Measurements from ENCODE around the gene PARP1. TPM values are rescaled to one million over a fixed set of nuclear protein-coding genes. Genes with fewer than 3 reads are reported as not detected.
"Not testable (repeated sequence)": the region's sequence is repeated elsewhere in the genome, so short reads cannot be mapped to it uniquely, and the experiment has no call there.

PARP1 gene
- polyA plus RNA-seq, 1 experiment, result 111 TPM

GRCh38 chr1:226438007-226438406, 30.1 kb upstream of the PARP1 start:
- no peak overlapping the region for H3K27ac ChIP-seq (ENCODE audit: low read depth, low read length)
- no peak for DNase-seq (ENCODE audit: low read depth, low spot score)
- H3K9me3 ChIP-seq (ENCODE audit: control insufficient read depth, insufficient read depth, low read length), result no peaks in the 10 kb centered on the region
- CTCF ChIA-PET, result no interaction called here
- POLR2A ChIA-PET, result no interaction called here
- H3K4me3 ChIP-seq (ENCODE audit: low read depth, low read length), result no peak overlapping the region
- peaks cover 4% of the 10 kb centered on the region for H3K27me3 ChIP-seq (ENCODE audit: control insufficient read depth, insufficient read depth, low read length)
- TF ChIP-seq CTCF (IDR thresholded peaks at IDR 0.05; ENCODE audit: low read depth, low read length), result no peak

DNA sequence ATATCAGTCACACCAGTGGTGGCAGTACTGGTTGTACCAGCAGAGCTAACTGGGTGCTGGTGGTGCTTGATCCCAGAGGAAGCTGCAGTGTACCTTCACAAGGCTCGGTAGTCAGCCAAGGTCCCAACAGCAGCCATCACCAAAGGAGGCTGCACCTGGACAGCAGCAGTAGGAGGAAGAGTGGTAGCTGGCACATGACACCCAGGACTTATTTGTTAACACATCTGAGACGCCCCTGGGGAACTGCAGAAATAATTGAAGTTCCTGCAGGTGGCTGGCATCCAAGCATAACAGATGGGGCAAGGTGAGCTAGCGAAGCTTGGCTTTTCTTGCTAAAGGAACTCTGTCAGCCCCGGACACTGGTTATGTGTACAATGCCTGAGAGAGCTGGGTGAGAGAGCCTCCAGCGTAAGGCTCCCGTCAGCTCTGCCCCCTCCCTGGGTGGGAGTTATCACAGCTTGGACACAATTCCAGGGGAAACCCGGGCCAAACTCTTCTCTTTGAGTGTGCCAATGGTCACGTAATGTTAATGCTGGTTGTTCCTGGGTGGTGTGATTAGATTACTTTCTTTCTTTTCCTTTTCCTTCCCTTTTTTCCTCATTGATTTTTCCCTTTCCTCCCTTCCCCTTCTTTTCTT, 29.1 kb upstream of the PARP1 start:
- TF ChIP-seq CTCF (IDR thresholded peaks at IDR 0.05; ENCODE audit: low read depth, low read length), result no peak
- Histone ChIP-seq H3K27ac (ENCODE audit: low read depth, low read length) (no peak overlapping the region), H3K4me3 (ENCODE audit: low read depth, low read length) (no peak overlapping the region), H3K9me3 (ENCODE audit: control insufficient read depth, insufficient read depth, low read length) (no peaks in the 10 kb centered on the region), H3K27me3 (ENCODE audit: control insufficient read depth, insufficient read depth, low read length) (peaks cover 6% of the 10 kb centered on the region)
- CTCF ChIA-PET, result interaction anchor here (0.7 kb wide), 1 partner anchor 10 kb away, joined by 5 read pairs; no protein-coding TSS in a partner anchor
- POLR2A ChIA-PET, result no interaction called here
- DNase-seq (ENCODE audit: low read depth, low spot score), result no peak

DNA sequence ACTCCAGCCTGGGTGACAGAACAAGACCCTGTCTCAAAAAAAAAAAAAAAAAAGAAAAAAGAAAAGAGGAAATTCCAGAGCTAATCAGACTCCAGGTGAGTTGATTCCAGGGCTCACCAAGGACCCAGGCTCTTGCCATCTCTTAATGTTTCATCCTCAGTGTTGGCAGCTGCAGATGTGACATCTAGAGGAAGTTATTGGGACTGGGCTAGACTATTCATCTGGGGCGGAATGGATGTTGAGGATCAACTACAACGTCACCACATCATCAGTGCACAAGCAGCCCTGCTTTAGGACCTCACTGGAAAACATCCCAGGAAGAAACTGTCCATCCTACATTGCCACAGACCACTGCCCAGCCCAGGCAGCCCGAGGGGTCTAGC, 28.6 kb upstream of the PARP1 start:
- POLR2A ChIA-PET, result no interaction called here
- H3K27ac ChIP-seq (ENCODE audit: low read depth, low read length), result no peak overlapping the region
- peaks cover 6% of the 10 kb centered on the region for H3K27me3 ChIP-seq (ENCODE audit: control insufficient read depth, insufficient read depth, low read length)
- no peak overlapping the region for H3K4me3 ChIP-seq (ENCODE audit: low read depth, low read length)
- H3K9me3 ChIP-seq (ENCODE audit: control insufficient read depth, insufficient read depth, low read length), result no peaks in the 10 kb centered on the region
- CTCF ChIA-PET, result no interaction called here
- TF ChIP-seq CTCF (IDR thresholded peaks at IDR 0.05; ENCODE audit: low read depth, low read length), result no peak
- DNase-seq (ENCODE audit: low read depth, low spot score), result no peak

DNA sequence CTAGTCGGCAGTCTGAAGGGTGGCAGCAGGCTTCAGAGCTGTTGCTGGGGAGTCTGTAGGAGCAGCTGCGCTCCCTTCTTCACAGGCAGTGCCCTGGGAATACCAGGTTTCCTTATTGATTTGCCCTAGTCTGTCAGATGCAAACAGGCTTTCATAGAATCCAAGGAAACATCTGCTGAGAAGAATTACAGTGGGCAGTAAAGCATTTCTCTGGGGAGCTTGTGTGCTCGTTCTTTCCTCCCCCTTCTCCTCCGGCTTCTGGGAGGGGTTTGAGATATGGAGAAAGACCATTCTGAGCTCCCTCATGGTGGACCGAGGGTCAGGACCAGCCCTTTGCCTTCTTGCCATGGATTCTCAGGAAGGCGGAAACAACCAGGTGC, 25.4 kb upstream of the PARP1 start:
- Histone ChIP-seq H3K9me3 (ENCODE audit: control insufficient read depth, insufficient read depth, low read length) (no peaks in the 10 kb centered on the region), H3K4me3 (ENCODE audit: low read depth, low read length) (no peak overlapping the region), H3K27ac (ENCODE audit: low read depth, low read length) (no peak overlapping the region), H3K27me3 (ENCODE audit: control insufficient read depth, insufficient read depth, low read length) (peaks cover 6% of the 10 kb centered on the region)
- TF ChIP-seq CTCF (IDR thresholded peaks at IDR 0.05; ENCODE audit: low read depth, low read length), result no peak
- no peak for DNase-seq (ENCODE audit: low read depth, low spot score)
- ChIA-PET CTCF (interaction anchor here (0.6 kb wide), 1 partner anchor 115 kb away, joined by 6 read pairs; no protein-coding TSS in a partner anchor), POLR2A (no interaction called here)

DNA sequence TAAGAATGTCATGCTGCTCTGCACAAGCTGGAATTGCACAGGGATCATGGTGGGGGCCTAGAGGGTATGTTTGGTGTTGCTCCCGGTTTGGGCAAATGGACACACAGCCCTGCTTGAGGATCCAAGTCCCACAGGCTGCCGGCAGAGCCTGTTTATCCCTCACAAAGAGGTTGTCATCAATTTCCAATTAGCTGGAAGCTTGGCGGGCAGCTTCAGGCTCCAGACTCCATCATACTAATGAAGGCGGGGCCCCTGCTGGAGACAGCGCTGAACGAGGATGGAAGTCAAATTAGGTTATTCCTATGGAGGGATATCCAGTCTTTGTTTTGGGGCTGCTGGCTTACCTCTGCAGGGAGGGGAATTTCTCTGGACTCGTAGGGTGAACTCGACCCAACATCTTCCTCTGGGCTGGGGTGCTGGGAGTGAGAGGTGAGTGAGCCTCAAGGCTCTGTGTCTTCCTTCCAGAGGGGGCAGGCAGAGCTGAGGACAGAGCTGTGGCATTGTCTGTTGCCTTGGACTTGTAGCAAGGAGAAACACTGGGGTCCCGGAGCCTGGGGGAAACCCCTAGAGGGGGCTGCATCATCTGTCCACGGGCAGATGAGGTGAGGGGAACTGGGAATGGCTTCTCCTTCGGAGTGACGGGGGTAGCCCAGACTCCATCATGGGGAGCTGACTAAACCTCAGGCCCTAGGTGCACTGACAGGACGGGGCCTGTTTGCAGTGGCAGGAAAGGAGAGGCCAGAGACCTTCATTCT, 24.9 kb upstream of the PARP1 start:
- Histone ChIP-seq H3K27ac (ENCODE audit: low read depth, low read length) (no peak overlapping the region), H3K9me3 (ENCODE audit: control insufficient read depth, insufficient read depth, low read length) (no peaks in the 10 kb centered on the region), H3K4me3 (ENCODE audit: low read depth, low read length) (no peak overlapping the region), H3K27me3 (ENCODE audit: control insufficient read depth, insufficient read depth, low read length) (peaks cover 6% of the 10 kb centered on the region)
- ChIA-PET POLR2A (no interaction called here), CTCF (interaction anchor here (0.6 kb wide), 1 partner anchor 115 kb away, joined by 6 read pairs; no protein-coding TSS in a partner anchor)
- DNase-seq (ENCODE audit: low read depth, low spot score), result no peak
- TF ChIP-seq CTCF (IDR thresholded peaks at IDR 0.05; ENCODE audit: low read depth, low read length), result no peak

DNA sequence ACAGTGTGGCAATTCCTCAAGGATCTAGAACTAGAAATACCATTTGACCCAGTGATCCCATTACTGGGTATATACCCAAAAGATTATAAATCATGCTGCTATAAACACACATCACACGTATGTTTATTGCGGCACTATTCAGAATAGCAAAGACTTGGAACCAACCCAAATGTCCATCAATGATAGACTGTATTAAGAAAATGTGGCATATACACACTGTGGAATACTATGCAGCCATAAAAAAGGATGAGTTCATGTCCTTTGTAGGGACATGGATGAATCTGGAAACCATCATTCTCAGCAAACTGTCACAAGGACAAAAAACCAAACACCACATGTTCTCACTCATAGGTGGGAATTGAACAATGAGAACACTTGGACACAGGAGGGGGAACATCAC, 24.0 kb upstream of the PARP1 start:
- H3K27me3 ChIP-seq (ENCODE audit: control insufficient read depth, insufficient read depth, low read length); CTCF ChIA-PET; POLR2A ChIA-PET; H3K27ac ChIP-seq (ENCODE audit: low read depth, low read length); H3K9me3 ChIP-seq (ENCODE audit: control insufficient read depth, insufficient read depth, low read length); DNase-seq (ENCODE audit: low read depth, low spot score); H3K4me3 ChIP-seq (ENCODE audit: low read depth, low read length): not testable (repeated sequence)
